ENCODE data around the gene BRME1.
"Not testable (repeated sequence)": the region's sequence is repeated elsewhere in the genome, so short reads cannot be mapped to it uniquely, and the experiment has no call there.

BRME1 gene

DNA sequence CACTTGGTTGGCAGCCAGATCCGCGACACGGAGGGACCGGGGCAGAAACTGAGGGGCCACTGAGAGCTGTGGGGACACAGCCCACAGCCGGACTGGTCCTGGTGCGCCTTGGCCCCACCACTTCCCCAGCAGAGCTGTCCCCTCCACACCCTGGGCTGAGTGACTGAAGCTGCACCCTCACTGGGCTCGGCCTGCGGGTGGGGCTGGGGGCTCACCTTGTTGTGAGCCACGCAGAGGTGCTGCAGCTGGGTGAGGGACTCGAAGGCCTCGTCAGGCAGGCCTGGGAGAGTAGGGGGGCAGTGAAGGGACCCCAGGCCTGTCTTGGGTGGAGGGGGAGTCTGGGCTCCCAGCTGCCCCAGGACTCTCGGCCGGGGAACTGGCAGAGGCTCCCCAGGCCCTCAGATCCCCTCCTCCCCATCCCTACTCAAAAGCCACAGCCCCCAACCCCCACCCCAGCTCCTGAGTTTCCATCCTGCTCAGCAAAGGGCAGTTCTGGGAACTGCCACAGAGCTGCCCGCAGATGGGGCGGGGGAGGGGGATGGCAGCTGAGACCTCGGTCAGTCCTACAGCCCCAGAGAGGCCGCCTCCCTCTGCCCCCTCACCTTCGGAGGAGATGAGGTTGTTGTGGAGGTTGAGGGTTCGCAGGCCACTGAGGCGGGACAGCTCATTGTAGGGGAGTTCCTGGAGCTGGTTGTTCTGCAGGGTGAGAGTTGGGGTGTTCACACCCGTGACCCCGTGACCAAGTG is 30.0 kb upstream of the BRME1 start:
- no peaks in the 10 kb centered on the region for H3K27me3 Mint-ChIP-seq
- H3K4me1 Mint-ChIP-seq: peaks cover 6% of the 10 kb centered on the region
- peaks cover 1% of the 10 kb centered on the region for H3K36me3 Mint-ChIP-seq (ENCODE audit: insufficient read depth)
- no peaks in the 10 kb centered on the region for H3K9me3 Mint-ChIP-seq
- no peak overlapping the region for H3K27ac Mint-ChIP-seq (ENCODE audit: low read depth)
- H3K4me3 Mint-ChIP-seq: no peak overlapping the region
- DNase-seq (ENCODE audit: low spot score in 2 of 2): no peak
- ATAC-seq (replicated peaks; ENCODE audit: extremely low read depth, poor library complexity, severe bottlenecking): no peak

DNA sequence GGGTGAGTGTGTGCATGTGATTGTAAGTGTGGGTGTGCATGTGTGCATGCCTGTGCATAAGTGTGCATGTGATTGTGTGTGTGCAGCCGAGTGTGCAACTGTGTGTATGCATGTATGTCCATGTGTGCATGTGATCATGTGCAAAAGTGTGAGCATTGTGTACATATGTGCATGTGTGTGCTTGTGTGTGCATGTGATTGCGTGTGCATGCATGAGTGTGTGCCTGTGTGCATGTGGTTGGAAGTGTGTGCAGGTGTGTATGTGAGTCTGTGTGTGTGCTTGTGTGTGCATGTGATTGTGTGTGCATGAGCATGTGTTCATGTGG is 28.8 kb upstream of the BRME1 start:
- no peak overlapping the region for H3K27ac Mint-ChIP-seq (ENCODE audit: low read depth)
- no peak for ATAC-seq (replicated peaks; ENCODE audit: extremely low read depth, poor library complexity, severe bottlenecking)
- peaks cover 3% of the 10 kb centered on the region for H3K36me3 Mint-ChIP-seq (ENCODE audit: insufficient read depth)
- H3K27me3 Mint-ChIP-seq: no peaks in the 10 kb centered on the region
- no peaks in the 10 kb centered on the region for H3K9me3 Mint-ChIP-seq
- no peak for DNase-seq (ENCODE audit: low spot score in 2 of 2)
- H3K4me1 Mint-ChIP-seq: peaks cover 6% of the 10 kb centered on the region
- no peak overlapping the region for H3K4me3 Mint-ChIP-seq

DNA sequence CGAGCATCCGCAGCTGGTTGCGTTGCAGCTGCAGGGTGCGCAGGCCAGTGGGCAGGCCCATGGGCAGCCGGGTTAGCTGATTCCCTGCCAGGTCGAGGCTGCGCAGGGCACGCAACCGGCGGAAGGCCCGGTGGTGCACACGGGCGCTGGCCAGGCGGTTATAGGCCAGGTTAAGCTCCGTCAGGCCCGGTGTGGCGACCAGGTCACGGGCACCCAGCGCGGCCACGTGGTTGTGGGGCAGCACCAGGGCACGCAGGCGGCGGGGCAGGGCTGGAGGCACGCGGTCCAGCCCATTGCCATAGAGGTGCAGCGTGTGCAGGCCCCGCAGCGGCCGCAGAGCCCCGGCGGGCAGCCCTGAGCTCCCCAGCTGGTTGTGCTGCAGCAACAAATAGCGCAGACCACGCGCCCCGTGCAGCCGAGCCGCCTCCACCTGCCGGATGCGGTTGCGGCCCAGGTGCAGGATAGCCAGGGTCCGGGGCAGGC is 27.0 kb upstream of the BRME1 start:
- Mint-ChIP-seq H3K27me3 (no peaks in the 10 kb centered on the region), H3K27ac (ENCODE audit: low read depth) (no peak overlapping the region), H3K9me3 (no peaks in the 10 kb centered on the region), H3K4me1 (peaks cover 6% of the 10 kb centered on the region), H3K36me3 (ENCODE audit: insufficient read depth) (peaks cover 4% of the 10 kb centered on the region), H3K4me3 (no peak overlapping the region)
- ATAC-seq (replicated peaks; ENCODE audit: extremely low read depth, poor library complexity, severe bottlenecking) (no peak), DNase-seq (ENCODE audit: low spot score in 2 of 2) (no peak)

DNA sequence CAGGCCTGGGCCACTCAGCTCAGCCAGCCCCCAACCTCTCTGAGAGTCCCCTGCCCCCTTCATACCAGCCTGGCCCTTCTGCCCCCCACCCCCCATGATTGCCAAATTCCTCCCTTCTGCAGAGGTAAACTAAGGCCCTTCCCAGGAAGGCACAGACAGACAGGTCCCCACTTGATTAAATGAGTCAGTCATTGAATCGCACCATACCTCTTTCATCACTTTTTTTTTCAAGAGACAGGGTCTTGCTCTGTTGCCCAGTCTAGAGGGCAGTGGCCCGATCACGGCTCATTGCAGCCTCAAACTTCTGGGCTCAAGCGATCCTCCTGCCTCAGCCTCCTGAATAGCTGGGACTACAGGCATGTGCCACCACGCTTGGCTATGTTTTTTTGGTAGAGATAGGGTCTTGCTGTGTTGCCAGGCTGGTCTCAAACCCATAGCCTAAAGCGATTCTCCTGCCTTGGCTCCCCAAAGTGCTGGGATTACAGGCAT is 26.3 kb upstream of the BRME1 start:
- DNase-seq (ENCODE audit: low spot score in 2 of 2) (no peak), ATAC-seq (replicated peaks; ENCODE audit: extremely low read depth, poor library complexity, severe bottlenecking) (no peak)
- H3K27ac Mint-ChIP-seq (ENCODE audit: low read depth): no peak overlapping the region
- H3K9me3 Mint-ChIP-seq: no peaks in the 10 kb centered on the region
- H3K36me3 Mint-ChIP-seq (ENCODE audit: insufficient read depth): peaks cover 4% of the 10 kb centered on the region
- peaks cover 6% of the 10 kb centered on the region for H3K4me1 Mint-ChIP-seq
- H3K27me3 Mint-ChIP-seq: no peaks in the 10 kb centered on the region
- no peak overlapping the region for H3K4me3 Mint-ChIP-seq

DNA sequence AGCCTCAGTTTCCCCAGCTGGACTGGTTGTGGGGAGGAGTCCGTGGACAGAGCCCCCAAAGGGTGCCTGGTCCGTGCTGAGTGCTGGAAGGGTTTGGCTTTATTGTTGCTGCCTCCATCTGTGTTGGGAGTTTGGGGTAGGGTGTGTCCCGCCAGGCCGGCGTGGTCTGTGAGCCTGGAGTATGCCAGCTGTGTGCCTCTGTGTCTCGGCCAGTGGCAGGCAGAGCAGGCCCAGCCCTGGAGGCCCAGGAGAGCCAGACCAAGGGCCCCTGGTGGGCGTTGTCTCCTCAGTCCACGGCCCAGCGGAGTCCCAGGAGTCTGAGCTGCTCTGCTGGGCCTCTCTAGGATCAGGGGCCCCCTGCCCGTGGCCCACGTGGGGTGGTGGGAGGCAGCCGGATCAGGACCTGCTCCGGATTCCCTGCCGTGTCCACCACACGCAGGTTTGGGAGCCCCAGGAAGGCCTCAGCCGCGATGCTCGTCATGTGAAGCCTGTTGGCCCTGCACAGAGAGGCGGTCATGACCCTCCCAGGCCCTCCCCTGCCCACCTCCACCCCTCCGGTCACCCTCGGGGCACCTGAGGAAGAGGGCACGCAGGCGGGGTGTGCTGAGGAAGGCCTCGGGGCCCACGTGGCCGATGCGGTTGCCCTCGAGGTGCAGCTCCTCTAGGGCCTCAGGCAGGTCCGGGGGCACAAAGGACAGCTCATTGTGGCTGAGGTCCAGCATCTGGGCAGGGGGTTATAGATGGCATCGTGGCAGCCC is 25.7 kb upstream of the BRME1 start:
- no peak overlapping the region for H3K27ac Mint-ChIP-seq (ENCODE audit: low read depth)
- H3K4me3 Mint-ChIP-seq: no peak overlapping the region
- DNase-seq (ENCODE audit: low spot score in 2 of 2) (no peak), ATAC-seq (replicated peaks; ENCODE audit: extremely low read depth, poor library complexity, severe bottlenecking) (no peak)
- peaks cover 6% of the 10 kb centered on the region for H3K4me1 Mint-ChIP-seq
- no peaks in the 10 kb centered on the region for H3K27me3 Mint-ChIP-seq
- no peaks in the 10 kb centered on the region for H3K9me3 Mint-ChIP-seq
- peaks cover 6% of the 10 kb centered on the region for H3K36me3 Mint-ChIP-seq (ENCODE audit: insufficient read depth)

DNA sequence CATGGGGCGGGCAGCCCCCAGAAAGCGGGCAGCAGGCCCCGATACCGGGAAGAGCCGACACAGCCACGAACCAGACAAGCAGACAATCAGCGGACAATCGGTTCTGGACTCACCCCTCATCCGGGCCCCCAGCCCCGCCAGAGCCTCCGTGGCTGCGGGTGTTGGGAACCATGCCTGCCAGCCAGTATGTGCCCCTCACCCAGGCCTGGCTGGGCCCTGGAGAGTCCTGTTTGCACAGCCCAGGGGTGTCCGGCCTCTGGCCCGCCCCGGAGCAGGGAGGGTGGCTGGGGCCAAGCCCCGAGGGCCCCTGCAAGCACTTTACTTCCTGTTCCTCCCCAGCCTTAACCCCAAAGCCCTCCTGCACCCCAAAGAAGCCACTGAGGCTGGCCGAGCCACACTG is 24.5 kb upstream of the BRME1 start:
- Mint-ChIP-seq H3K4me1 (peaks cover 6% of the 10 kb centered on the region), H3K27me3 (no peaks in the 10 kb centered on the region), H3K27ac (ENCODE audit: low read depth) (no peak overlapping the region), H3K36me3 (ENCODE audit: insufficient read depth) (peaks cover 7% of the 10 kb centered on the region), H3K4me3 (no peak overlapping the region), H3K9me3 (no peaks in the 10 kb centered on the region)
- ATAC-seq (replicated peaks; ENCODE audit: extremely low read depth, poor library complexity, severe bottlenecking) (no peak), DNase-seq (ENCODE audit: low spot score in 2 of 2) (no peak)

DNA sequence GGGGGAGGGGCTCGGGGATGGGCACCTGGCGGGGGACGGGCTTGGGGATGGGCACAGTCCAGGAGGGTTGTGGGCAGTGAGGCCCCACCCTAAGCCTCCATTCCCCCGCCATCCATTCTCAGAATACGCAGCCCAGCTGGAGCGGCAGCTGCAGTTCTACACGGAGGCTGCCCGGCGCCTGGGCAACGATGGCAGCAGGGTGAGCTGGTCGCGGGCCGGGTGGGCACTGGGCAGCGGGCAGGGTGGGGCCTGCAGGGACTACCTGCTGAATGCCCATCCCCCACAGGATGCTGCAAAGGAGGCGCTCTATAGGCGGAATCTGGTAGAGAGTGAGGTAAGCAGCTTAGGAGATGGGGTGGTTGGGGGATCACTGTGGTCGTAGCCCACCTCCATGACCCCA is 24.0 kb upstream of the BRME1 start:
- peaks cover 7% of the 10 kb centered on the region for H3K36me3 Mint-ChIP-seq (ENCODE audit: insufficient read depth)
- no peaks in the 10 kb centered on the region for H3K27me3 Mint-ChIP-seq
- H3K9me3 Mint-ChIP-seq: no peaks in the 10 kb centered on the region
- H3K4me1 Mint-ChIP-seq: peaks cover 6% of the 10 kb centered on the region
- ATAC-seq (replicated peaks; ENCODE audit: extremely low read depth, poor library complexity, severe bottlenecking) (no peak), DNase-seq (ENCODE audit: low spot score in 2 of 2) (no peak)
- H3K4me3 Mint-ChIP-seq: no peak overlapping the region
- H3K27ac Mint-ChIP-seq (ENCODE audit: low read depth): no peak overlapping the region

DNA sequence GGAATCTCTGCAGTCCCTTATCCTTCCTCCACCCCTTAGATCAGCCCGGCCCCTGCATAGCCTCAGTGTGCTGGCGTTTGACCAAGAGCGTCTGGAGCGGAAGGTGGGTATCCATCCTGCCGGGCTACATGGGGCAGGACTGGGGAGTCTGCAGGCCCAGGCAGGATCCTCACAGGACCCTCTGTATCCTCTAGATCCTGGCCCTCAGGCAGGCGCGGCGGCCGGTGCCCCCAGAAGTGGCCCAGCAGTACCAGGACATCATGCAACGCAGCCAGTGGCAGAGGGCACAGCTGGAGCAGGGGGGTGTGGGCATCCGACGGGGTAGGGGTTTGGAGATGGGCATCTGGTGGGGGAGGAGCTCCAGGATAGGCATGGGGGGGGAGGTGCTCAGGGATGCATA is 23.4 kb upstream of the BRME1 start:
- Mint-ChIP-seq H3K27ac (ENCODE audit: low read depth) (no peak overlapping the region), H3K36me3 (ENCODE audit: insufficient read depth) (peaks cover 10% of the 10 kb centered on the region), H3K4me1 (peaks cover 6% of the 10 kb centered on the region), H3K27me3 (no peaks in the 10 kb centered on the region), H3K4me3 (no peak overlapping the region), H3K9me3 (no peaks in the 10 kb centered on the region)
- DNase-seq (ENCODE audit: low spot score in 2 of 2) (no peak), ATAC-seq (replicated peaks; ENCODE audit: extremely low read depth, poor library complexity, severe bottlenecking) (no peak)

DNA sequence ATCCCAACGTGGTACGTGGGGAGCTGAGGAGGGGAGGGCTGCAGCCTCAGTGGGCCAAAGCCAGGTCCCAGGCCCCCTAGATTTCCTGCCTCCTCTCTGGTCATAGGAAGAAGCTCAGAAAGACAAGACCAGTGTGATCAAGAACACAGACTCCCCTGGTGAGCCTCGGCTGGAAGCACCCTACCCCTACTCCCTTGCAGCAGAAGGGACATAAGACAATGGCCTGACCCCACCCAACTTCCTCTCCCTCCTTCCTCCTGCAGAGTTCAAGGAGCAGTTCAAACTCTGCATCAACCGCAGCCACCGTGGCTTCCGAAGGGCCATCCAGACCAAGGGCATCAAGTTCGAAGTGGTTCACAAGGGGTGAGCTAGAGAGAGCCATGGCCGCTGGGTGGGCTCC is 20.8 kb upstream of the BRME1 start:
- DNase-seq (ENCODE audit: low spot score in 2 of 2) (no peak), ATAC-seq (replicated peaks; ENCODE audit: extremely low read depth, poor library complexity, severe bottlenecking) (no peak)
- Mint-ChIP-seq H3K4me3 (no peak overlapping the region), H3K27me3 (no peaks in the 10 kb centered on the region), H3K4me1 (no peaks in the 10 kb centered on the region), H3K36me3 (ENCODE audit: insufficient read depth) (peaks cover 20% of the 10 kb centered on the region), H3K9me3 (no peaks in the 10 kb centered on the region), H3K27ac (ENCODE audit: low read depth) (peak overlapping the region; percentile 32)

DNA sequence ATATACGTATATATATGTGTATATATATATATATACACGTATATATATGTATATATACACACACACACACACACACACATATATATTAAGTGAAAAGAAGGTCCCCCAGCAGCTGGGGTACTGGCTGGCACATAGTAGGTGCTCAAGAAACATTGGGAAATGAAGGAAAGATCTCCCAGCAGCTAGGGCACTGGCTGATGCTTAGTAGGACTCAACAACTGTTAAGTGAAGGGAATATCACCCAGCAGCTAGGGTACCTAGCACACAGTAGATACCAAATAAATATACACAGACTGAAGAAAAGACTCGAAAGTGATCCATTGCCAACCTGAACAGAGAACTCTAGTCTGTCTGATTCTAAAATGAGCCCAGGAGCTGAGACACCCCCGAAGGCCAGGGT is 20.1 kb upstream of the BRME1 start:
- no peak overlapping the region for H3K4me3 Mint-ChIP-seq
- H3K27ac Mint-ChIP-seq (ENCODE audit: low read depth): peak overlapping the region; percentile 32
- H3K27me3 Mint-ChIP-seq: no peaks in the 10 kb centered on the region
- H3K9me3 Mint-ChIP-seq: no peaks in the 10 kb centered on the region
- DNase-seq (ENCODE audit: low spot score in 2 of 2): no peak
- H3K36me3 Mint-ChIP-seq (ENCODE audit: insufficient read depth): peaks cover 21% of the 10 kb centered on the region
- peaks cover 3% of the 10 kb centered on the region for H3K4me1 Mint-ChIP-seq
- ATAC-seq (replicated peaks; ENCODE audit: extremely low read depth, poor library complexity, severe bottlenecking): no peak

DNA sequence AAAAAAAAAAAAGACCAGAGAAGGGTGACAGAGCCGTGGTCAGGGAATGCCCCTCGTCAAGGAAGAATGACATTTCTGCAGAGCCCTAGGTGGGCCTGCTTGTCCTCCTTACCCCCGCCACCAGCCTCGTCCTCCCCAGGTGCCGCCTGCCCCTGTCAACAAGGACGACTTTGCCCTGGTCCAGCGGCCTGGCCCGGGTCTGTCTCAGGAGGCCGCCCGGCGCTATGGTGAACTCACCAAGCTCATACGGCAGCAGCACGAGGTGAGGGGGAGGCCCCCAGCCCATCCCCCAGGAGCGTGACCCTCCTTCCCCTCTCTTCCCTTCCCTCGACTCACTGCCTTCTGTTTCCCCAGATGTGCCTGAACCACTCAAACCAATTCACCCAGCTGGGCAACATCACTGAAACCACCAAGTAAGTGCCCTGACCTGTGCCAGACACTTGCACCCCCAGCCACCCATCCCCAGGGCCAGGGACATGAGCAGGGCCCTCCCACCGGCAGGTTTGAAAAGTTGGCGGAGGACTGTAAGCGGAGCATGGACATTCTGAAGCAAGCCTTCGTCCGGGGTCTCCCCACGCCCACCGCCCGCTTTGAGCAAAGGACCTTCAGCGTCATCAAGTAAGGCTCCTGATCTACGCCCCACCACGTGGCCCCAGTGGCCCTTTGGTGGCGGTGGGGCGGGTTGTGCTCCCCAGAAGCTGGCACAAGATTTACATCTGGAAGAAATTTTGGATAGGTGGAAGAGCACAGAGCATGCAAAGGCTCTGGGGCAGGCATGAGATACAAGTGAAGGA is 17.5 kb upstream of the BRME1 start:
- peaks cover 23% of the 10 kb centered on the region for H3K36me3 Mint-ChIP-seq (ENCODE audit: insufficient read depth)
- no peaks in the 10 kb centered on the region for H3K9me3 Mint-ChIP-seq
- no peaks in the 10 kb centered on the region for H3K27me3 Mint-ChIP-seq
- no peak overlapping the region for H3K4me3 Mint-ChIP-seq
- peaks cover 4% of the 10 kb centered on the region for H3K4me1 Mint-ChIP-seq
- no peak for DNase-seq (ENCODE audit: low spot score in 2 of 2)
- ATAC-seq (replicated peaks; ENCODE audit: extremely low read depth, poor library complexity, severe bottlenecking): no peak
- no peak overlapping the region for H3K27ac Mint-ChIP-seq (ENCODE audit: low read depth)

DNA sequence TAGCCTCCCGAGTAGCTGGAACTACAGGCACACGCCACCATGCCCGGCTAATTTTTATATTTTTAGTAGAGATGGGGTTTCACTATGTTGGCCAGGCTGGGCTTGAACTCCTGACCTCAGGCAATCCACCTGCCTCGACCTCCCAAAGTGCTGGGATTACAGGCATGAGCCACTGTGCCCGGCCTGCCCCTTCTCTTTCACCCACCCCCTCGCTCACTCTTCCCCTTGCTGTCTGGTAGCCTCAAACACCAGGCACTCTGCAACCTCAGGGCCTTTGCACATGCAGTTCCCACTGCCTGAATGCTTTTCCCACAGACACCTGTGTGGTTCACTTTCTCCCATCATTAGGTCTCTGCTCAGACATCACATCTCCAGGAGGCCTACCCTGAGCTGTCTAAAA is 16.2 kb upstream of the BRME1 start:
- ATAC-seq (replicated peaks; ENCODE audit: extremely low read depth, poor library complexity, severe bottlenecking); H3K4me3 Mint-ChIP-seq; H3K4me1 Mint-ChIP-seq; H3K27me3 Mint-ChIP-seq; DNase-seq (ENCODE audit: low spot score in 2 of 2); H3K9me3 Mint-ChIP-seq: not testable (repeated sequence)
- H3K36me3 Mint-ChIP-seq (ENCODE audit: insufficient read depth): peaks cover 28% of the 10 kb centered on the region
- peak overlapping the region; percentile 59 for H3K27ac Mint-ChIP-seq (ENCODE audit: low read depth)
